GM12872 (cell line): ENCODE measurements around the gene NELL2.

Source experiments
- CTCF ChIP-seq: IDR thresholded peaks from 3 replicates; pipeline ENCODE4 v1.5.1; 2011; ENCODE audit warnings: low read depth, mild to moderate bottlenecking, low read length, moderate library complexity; ENCODE audit not compliant: insufficient read depth

Gene NELL2

GRCh38 chr12:44551631-44552030 is 324.5 kb downstream of the NELL2 start:
- TF ChIP-seq CTCF = no peak

GRCh38 chr12:44550377-44550776 is 325.7 kb downstream of the NELL2 start:
- no peak for TF ChIP-seq CTCF

- TF ChIP-seq CTCF = no peak
These were observed 330.1 kb downstream of the NELL2 start for GRCh38 chr12:44546060-44546459.

- no peak for TF ChIP-seq CTCF
These were observed 332.1 kb downstream of the NELL2 start for GRCh38 chr12:44544018-44544417.

GRCh38 chr12:44542716-44543115 is 333.4 kb downstream of the NELL2 start:
- TF ChIP-seq CTCF = no peak

- no peak for TF ChIP-seq CTCF
These were observed 338.8 kb downstream of the NELL2 start for GRCh38 chr12:44537354-44537753.

GRCh38 chr12:44532940-44533339 is 343.2 kb downstream of the NELL2 start:
- no peak for TF ChIP-seq CTCF

GRCh38 chr12:44531320-44531971 is 344.7 kb downstream of the NELL2 start:
- TF ChIP-seq CTCF = no peak
